Ascending aorta (tissue), 2 donors: ENCODE results near the gene RFT1. TPM values are rescaled to one million over a fixed set of nuclear protein-coding genes. Genes with fewer than 3 reads are reported as not detected.

Experiments used
- DNase-seq, 2 donors: peaks; one replicate each; pipeline ENCODE4 v3.0.0-alpha.2; 2019; ENCODE audit warnings: low spot score in 2 of 2
- H3K27ac ChIP-seq, 2 donors: fragments of 200-600 bp; sonication (generic); one replicate each; pipeline ENCODE4 v1.5.1; 2016 to 2017; ENCODE audit warnings: mild to moderate bottlenecking in 1 of 2
- H3K27me3 ChIP-seq: fragments of 200-600 bp; sonication (generic); one replicate; pipeline ENCODE4 v1.5.1; 2017
- H3K36me3 ChIP-seq, 2 donors: fragments of 200-600 bp; sonication (generic); one replicate each; pipeline ENCODE4 v1.5.1; 2016
- H3K4me1 ChIP-seq, 2 donors: fragments of 200-600 bp; sonication (generic); one replicate each; pipeline ENCODE4 v1.5.1; 2016 to 2017; ENCODE audit warnings: mild to moderate bottlenecking in 1 of 2
- H3K4me3 ChIP-seq, 2 donors: fragments of 200-600 bp; sonication (generic); one replicate each; pipeline ENCODE4 v1.5.1; 2016 to 2017; ENCODE audit warnings: mild to moderate bottlenecking in 1 of 2
- H3K9me3 ChIP-seq, 2 donors: fragments of 200-600 bp; sonication (generic); one replicate each; pipeline ENCODE4 v1.5.1; 2016
- CTCF ChIP-seq, 3 experiments: fragments of 200-600 bp in 2 of 3; fragments of 450-650 bp in 1 of 3; sonication (generic) in 2 of 3; IDR thresholded peaks; one replicate each; pipeline ENCODE4 v1.5.1; 2016 to 2019; ENCODE audit warnings: antibody characterized with exemption in 3 of 3, mild to moderate bottlenecking in 1 of 3, moderate library complexity in 1 of 3
- intact Hi-C: fragments of 100-400 bp; cut with DNase I; formaldehyde crosslinking; loops from one replicate; pipeline ENCODE4 v1.15.1; 2023
- total RNA-seq: library from RNA; depleted of rRNA; stranded (reverse); fragments of >200 nt; gene quantifications from one replicate; pipeline ENCODE4 v1.1.0, GENCODE V29; 2016

Gene RFT1
- total RNA-seq, 1 donor from 2014 or later = 12.1 TPM

GRCh38 chr3:53116956-53117355 lies 13.3 kb downstream of the RFT1 start:
- Histone ChIP-seq H3K27ac (no peak overlapping the region), H3K27me3 (no peaks in the 10 kb centered on the region), H3K9me3 (no peaks in the 10 kb centered on the region), H3K4me3 (no peak overlapping the region), H3K36me3 (peaks cover 42 to 65% of the 10 kb centered on the region in 2 donors), H3K4me1 (no peaks in the 10 kb centered on the region)
- no peak for TF ChIP-seq CTCF (IDR thresholded peaks at IDR 0.05)
- intact Hi-C loops = loop anchor here (10.0 kb wide), 1 partner anchor 598 kb away; no protein-coding TSS in a partner anchor
- DNase-seq = no peak

DNA sequence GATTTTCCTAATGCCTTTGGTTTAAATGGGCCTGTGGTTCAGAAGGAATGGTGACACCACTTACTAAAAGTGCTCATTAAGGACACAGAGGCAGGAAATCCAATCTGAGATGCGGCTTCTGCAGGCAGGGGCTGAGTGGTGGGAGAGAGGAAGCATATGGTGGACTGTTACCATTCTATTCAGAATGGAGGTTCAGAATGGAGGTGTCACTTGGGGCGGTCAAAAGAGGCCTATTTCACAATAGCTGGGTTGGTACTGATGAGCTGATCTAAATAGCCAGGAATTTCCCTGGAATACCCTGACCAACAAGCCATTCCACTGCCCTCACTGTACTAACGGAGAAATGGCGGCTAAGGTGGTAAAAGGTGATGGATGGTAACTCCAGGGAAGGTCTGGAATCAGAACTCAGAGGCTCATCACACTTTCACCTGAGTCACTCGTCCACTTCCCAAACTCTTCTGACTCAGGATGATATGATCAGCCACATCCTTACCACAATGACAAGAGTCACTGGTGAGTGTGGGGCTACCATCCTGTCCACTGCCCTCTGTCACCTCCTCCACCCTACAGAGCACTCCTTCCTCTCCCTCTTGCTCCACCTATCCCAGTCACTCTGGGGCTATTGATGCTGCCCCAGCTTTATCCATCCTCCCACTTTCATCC lies 15.7 kb downstream of the RFT1 start:
- DNase-seq = no peak
- no peak for TF ChIP-seq CTCF (IDR thresholded peaks at IDR 0.05)
- Histone ChIP-seq H3K9me3 (no peaks in the 10 kb centered on the region), H3K4me1 (no peaks in the 10 kb centered on the region), H3K36me3 (peaks cover 32 to 63% of the 10 kb centered on the region in 2 donors), H3K27ac (no peak overlapping the region), H3K4me3 (no peak overlapping the region), H3K27me3 (no peaks in the 10 kb centered on the region)
- intact Hi-C loops = loop anchor here (1.0 to 10.0 kb wide), 2 partner anchors 82 to 600 kb away; no protein-coding TSS in a partner anchor

DNA sequence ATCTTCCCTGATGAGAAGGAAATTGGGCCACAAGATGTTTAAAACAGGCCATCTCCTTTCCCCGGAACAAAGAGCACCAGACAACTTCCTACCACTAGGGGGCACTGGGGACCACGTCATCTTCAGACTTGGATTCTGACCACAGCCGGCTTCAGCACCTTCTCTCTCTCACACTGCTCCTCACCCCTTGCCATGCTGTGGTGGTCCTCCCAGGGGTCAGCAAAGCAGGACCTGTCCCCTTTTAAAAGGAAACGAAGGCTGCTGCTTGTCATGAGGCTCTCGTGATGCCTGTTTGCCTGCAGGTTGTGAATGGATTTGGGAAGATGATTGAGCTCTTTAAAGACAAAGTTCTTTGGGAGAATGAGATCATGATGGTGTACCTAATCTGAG lies 16.2 kb downstream of the RFT1 start:
- TF ChIP-seq CTCF (IDR thresholded peaks at IDR 0.05) = peak; percentile 85 to 93 (median 87)

GRCh38 chr3:53113293-53114010 lies 16.8 kb downstream of the RFT1 start:
- TF ChIP-seq CTCF (IDR thresholded peaks at IDR 0.05) = no peak
- peaks cover 28 to 61% of the 10 kb centered on the region in 2 donors for H3K36me3 ChIP-seq
- no peak overlapping the region for H3K4me3 ChIP-seq
- H3K9me3 ChIP-seq = no peaks in the 10 kb centered on the region
- no peak for DNase-seq
- no peaks in the 10 kb centered on the region for H3K4me1 ChIP-seq
- no peaks in the 10 kb centered on the region for H3K27me3 ChIP-seq
- H3K27ac ChIP-seq = no peak overlapping the region
- intact Hi-C loops = loop anchor here (1.0 to 10.0 kb wide), 2 partner anchors 83 to 601 kb away; no protein-coding TSS in a partner anchor

More for the DNA sequence above, 16.2 kb downstream of the RFT1 start:
- Histone ChIP-seq H3K36me3 (peaks cover 32 to 63% of the 10 kb centered on the region in 2 donors), H3K9me3 (no peaks in the 10 kb centered on the region), H3K27ac (no peak overlapping the region), H3K27me3 (no peaks in the 10 kb centered on the region), H3K4me3 (no peak overlapping the region), H3K4me1 (no peaks in the 10 kb centered on the region)
- DNase-seq = peak; percentile 17 to 90
- intact Hi-C loops = loop anchor here (1.0 to 10.0 kb wide), 2 partner anchors 82 to 601 kb away; no protein-coding TSS in a partner anchor

- Histone ChIP-seq H3K27ac (no peak overlapping the region), H3K36me3 (peaks cover 17 to 51% of the 10 kb centered on the region in 2 donors), H3K4me1 (no peaks in the 10 kb centered on the region), H3K27me3 (no peaks in the 10 kb centered on the region), H3K4me3 (no peak overlapping the region), H3K9me3 (no peaks in the 10 kb centered on the region)
- no peak for TF ChIP-seq CTCF (IDR thresholded peaks at IDR 0.05)
- intact Hi-C loops = loop anchor here (10.0 kb wide), 1 partner anchor 603 kb away; no protein-coding TSS in a partner anchor
- DNase-seq = no peak
These were observed 18.4 kb downstream of the RFT1 start for GRCh38 chr3:53111822-53112221.
